GM18909 (cell line): ENCODE measurements around the gene ERI3.

ENCODE experiments used
- ATAC-seq: cut with Tn5 transposase; IDR thresholded peaks from one replicate; pipeline ENCODE4 v1.9.1; 2021; ENCODE audit warnings: mild to moderate bottlenecking; ENCODE audit not compliant: unreplicated experiment, poor library complexity

Gene ERI3

DNA sequence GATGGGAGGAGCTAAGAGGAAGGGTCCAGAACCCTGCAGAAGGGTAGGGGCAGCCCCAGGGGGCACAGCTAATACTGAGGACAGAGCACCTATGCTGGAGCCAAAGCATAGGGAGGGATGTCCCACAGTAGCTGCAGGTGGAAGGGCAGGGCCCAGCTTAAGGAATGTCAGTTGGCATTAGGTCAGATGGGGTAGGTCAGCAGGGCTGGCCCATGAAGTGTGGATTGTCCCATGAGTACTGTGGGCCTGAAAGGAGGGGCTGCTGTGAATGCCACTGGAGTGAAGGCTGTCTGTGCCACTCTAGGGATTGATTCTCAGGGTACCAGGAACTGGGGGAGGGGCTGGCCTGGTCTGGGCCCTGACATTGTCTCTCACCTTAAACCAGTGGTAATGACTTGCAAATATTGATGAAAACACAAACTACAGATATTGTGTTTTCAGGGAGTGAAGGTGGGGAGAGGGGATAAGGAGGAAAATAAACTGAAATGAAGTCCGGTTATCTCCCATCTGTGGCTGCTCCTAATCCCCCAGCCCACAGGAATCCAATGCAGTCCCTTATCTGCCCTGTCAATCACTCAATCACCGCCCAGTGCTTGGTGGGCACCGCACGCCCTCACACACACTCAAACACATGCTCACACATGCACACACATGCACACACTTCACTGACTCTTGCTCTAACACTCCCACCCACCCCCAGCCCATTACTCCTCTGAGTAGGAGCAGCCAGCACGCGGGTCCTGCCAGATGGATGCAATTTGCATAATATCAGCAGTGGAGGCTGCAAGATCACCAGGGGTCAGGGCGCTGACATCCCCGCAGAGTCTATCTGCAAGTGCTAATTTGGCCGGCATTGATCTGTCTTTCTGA, 114.0 kb downstream of the ERI3 start:
- ATAC-seq: no peak

DNA sequence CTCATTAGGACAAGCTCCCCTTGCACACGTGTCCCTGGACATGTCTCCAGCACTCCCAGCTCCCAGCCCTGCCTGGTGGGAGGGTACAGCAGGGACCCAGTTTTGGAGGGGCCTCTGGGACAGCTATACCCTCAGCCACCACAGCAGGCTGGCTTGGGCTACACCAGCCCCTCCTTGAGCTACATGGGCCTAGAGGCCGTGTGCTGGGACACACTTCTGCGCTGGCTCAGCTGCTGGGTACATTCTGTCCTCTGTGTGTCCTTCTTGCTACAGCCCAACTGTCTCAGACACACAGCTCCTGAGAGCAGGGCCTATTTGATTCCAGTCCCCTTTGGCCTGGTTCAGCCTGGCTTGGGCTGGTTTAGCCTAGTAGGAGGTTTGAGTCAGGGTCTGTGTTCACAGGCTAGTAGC, 115.1 kb downstream of the ERI3 start:
- ATAC-seq: no peak

DNA sequence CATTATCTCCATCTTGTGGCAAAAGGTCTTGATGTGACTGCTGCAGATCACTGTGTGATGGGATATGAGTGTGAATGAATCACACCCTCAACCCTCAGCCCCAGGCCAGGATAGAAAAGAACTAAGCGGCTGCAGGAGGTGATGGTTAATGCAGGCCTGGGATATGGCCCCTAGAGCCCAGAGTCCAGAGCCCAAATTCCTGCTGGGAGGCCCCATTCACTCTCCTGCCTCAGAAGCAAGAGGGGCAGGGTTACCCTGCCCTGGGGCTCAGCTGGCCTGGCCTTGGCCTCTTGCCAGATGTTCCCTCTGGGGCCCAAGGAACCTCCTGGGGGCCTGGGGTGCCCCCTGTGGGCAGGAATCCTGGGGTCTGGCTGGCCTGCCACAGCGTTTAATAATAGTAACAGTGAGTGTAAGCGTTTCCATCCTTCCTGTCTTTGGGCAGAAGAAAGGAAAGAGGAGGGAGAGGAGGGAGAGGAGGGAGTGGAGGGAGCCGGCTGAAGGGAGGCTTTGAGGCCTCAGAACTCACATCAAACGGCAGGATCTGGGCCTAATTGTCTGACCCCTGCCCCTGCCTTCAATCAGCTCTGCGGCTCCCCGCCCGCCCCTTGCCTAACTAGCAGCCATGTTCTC, 115.6 kb downstream of the ERI3 start:
- ATAC-seq: no peak

DNA sequence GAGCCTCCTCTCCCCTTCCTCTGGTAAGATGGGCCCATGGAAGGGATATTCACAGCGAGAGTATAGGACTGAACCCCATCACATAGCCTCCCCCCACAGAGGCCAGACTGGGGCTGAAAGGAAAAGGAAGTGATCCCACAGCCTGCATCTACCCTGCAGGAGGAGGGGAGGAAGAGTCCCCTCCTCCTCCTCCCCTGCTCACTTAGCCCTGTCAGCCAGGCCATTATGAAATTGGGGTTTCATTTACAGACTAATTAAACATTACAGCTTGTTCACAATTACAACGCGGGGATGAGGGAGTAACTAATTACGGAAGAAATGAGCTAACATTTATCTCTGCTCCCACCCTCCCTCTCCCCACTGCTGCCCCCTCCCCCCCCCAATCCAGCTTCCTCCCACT, 116.4 kb downstream of the ERI3 start:
- ATAC-seq: no peak

DNA sequence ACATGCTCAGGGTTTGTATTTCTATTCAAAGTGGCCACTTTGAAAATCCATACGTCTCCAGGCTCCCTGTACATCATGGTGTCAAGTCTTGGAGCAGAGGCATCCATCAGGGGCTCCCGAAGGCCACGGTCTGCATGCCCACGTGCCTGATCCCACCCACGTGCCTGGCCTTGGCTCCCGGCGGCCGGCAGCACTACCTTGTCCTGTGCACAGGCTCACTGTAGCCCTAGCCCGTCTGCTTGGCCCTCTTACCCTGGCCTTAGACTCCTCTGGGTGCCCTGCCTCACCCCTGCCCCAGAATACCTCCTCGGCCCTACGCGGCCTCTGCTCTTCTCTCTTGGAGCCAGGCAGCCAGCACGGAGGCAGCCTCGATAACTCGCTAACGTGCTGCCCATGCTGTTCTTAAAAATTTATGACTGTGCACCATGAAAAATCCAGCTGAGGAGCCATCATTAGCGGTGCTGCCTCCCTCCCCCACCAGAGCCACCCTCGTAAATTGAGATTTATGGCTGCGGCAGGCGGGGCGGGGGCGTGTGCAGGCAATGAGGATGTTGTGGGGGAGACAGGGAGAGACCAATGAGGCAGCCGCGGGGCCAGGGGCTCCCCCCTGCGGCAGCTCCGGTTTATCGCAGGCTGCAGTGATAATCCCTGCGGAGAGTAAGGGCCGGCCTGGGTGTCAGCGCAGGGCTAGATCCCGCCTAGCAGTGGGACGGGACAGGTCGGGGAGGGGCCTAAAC, 117.2 kb downstream of the ERI3 start:
- no peak for ATAC-seq

DNA sequence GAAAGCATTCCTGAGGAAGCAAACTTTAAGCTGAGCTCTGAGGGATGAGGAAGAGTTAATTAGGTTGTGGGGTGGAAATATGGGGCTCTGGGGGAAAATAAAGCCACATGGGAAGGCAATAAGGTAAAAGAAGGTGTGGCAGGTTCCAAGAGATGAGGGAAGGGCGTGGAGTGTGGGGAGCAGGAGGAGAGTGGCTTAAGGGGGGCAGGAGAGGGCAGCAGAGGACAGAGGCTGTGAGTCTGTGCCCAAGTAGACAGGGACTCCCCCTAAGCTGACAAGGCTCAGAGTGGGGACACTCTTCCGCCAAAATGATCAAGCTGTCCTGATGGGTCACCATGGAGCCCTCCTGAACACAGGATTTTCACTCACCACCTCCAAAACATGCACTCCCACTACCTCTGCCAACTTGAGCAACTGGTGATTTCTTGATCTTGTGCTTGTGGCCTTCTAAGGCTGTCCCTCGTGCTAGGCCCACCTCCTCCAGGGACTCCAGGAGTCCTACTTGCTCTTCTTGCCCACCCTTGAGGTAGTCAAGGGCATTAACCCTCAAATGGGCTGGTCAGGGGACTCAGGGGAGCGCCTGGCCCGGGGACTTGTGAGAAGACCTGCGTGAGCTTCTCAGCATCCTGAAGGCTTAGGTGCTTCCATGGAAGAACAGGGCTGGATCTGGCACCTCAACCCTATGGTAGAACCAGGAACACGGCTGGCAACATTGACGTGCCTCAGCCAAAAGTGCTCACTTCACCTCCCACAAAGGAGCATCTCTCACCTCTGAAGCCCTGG, 118.4 kb downstream of the ERI3 start:
- no peak for ATAC-seq

DNA sequence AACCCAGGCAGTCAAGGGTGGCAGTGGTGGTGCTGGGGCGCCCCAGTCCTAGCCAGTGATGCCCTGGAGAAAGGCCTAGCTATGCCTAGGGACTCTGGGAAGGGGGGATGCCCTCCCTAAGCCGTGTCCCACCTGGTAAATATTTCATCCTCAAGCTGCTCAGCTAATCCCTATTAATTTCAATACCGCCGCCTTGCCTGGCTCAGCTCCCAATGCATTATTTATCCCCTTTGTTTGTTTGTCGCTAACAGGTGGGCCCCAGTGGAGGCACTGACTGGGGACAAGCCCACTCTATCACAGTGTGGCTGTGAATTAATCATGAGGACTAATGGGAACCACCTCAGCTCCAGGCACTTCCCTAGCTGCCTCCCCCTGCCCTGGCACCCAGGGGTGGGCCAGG, 119.2 kb downstream of the ERI3 start:
- no peak for ATAC-seq

DNA sequence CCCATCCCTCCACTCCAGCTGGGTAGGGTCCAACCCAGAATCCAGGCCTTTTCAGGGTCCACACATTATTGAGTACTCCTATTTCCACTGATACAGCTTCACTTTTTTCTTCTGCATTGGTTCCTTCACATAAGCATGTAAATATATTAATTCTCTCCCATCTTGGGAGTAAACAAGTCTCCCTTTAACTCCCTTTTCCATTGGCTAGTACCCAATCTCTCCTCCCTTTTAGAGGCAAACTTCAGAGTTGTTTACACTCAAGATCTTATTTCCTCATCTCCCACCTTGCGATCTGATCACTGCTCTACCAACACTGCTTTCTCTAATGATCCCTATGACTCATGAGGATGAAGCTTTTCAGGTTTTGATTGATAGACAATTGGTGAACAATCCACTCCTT, 121.5 kb downstream of the ERI3 start:
- ATAC-seq: no peak

DNA sequence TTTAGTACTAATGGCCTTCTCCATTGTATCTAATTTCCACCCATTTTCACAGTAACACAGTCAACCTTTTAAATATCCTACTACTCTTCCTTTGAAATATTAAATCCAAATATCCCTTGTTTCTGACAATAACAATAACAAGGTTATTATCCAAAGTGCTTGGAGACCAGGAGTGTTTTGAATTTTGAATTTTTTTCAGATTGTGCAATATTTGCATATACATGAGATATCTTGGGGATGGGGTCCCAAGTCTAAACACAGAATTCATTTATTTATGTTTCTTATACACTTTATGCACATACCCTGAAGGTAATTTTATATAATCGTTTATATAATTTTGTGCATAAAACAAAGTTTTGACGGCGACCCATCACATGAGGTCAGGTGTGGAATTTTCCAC, 124.3 kb downstream of the ERI3 start:
- no peak for ATAC-seq

DNA sequence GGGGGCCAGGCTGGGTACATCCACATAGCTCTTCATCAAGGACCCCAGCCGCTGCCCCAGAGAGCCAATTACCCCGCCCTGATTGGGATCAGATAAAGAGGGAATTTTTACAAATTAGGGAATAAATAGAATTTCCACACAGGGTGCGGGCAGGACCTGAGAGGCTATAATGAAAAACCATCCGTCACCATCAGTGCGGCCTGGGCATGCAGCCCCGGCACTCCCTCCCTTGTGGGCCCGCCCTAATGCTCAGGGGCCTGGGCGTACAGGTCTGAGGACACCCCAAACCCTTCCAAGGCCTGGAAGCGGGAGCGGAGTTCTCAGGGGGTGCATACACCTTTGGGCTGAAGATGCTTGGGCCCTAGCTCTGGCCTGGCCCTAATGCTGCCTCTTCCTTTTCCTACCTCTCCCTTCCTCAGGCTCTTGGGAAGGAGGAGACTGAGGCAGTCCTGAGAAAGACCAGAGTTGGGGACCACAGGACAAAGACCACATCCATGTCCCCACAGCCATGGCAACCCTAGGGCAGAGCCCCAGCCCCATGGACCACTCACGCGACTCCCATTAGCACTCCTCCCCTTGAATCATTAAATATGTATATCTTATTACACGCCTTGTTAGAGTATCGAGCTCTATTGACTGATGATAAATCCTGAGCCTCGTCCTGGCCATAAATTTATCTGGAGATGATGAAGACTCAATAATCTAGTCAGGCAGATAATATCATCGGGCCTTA, 125.5 kb downstream of the ERI3 start:
- ATAC-seq: no peak

DNA sequence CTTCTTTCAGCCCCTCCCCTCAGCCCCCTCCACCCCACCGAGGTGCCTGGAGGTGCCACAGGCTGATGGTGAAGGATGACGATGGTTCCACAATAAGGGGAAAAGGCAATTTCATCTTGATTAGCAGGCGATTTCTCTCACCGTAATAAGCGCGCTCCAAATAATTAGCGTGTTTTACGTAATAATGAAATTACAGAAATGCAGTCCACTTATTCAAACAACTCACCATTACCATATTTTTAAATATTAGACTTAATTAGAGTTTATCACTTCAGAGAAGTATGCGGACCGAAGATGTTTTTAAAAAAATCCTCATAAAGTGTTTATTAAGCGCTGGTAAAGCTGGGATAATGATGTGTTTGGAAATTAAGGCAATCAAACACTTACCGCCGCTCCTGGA, 126.8 kb downstream of the ERI3 start:
- ATAC-seq: no peak

DNA sequence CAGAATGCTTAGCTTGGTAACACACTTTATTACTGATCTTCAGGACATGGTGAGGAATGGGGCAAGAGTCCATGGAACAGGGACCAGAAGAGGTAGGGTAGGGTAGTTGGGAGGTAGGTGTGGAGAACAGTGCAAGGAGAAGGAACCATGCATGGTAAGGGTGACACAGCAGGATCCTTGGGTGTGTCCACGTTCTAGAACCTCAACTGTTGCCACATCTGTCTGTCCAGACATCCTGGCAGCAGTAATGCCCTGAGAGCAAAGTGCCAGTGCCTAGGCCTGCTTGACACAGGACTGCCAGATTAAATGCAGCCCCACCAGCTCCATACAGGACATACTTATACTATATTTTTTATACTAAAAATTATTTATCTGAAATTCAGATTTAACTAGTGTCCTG, 127.8 kb downstream of the ERI3 start:
- ATAC-seq: no peak

DNA sequence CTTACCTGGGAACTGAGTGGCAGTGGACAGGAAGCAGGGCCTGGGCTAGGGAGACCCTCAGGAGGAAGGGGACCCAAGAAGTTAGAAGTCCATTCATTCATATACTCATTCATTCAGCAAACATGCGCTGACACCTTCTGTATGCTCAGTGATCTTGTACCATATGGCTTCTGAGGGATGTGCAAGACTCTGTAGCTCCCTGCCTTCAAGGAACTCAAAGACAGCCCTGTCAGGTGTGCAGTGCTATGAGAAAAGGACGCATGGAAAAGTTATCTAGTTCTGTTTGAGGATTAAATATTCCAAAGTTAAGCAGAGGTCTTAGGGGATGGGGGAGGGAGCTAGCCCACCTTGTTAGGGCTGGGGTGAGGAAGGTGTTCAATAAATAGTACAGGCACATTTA, 129.3 kb downstream of the ERI3 start:
- ATAC-seq: no peak

DNA sequence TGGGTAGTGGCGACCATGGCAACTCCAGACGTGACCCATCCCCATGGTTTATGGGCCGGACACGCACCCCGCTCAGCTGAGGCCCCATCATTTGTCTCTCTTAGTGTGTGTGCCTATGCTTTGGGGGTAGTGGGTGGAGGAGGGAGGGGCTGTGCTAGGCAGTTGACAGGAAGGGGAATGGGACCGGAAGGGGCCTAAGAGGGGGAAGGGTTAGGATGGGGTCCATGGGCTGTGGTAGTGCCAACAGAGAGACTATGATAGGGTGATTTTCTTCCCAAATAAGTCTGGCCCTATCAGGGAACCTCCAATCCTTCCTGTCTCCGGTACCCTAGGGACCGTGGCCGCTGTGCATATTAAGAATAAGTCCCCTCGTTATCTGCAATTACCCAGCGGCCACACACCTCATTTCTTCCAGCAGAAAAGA, 131.9 kb downstream of the ERI3 start:
- ATAC-seq: no peak

DNA sequence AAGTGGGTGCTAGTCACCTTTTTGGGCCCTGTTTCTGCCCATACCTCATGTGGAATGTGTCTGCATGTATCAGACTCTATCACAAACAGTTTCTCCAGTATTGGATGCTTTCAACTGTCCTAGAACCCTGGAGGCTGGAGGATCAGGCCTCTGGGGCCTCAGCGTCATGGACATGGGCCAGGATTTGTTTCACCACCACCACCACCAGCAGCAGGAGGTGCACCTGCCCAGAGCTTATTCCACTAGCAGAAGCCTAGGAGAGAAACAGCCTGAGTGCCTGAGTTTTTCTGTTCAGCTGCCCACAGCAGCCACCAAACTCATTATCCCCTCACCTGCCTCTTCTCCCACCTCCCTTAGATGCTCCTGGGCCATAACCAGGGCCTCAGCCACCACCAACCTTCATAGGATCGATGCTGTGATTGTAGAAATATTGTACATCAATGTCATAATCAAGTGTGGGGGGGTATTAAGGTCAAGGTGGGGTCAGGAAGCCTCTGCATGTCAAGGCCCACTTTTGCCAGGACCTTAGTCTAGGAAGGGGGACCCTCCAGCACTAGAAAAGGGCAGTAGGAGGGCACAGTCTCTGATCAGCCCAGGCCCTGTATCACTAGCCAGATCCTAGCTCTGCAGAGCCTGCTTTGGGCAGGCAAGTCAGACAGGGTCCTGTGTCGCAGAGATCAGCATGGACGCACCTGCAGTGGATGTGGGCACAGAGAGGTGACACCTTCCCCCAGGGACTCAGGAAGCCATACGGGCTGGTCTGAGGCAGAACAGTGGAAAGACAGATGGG, 132.5 kb downstream of the ERI3 start:
- ATAC-seq: no peak

DNA sequence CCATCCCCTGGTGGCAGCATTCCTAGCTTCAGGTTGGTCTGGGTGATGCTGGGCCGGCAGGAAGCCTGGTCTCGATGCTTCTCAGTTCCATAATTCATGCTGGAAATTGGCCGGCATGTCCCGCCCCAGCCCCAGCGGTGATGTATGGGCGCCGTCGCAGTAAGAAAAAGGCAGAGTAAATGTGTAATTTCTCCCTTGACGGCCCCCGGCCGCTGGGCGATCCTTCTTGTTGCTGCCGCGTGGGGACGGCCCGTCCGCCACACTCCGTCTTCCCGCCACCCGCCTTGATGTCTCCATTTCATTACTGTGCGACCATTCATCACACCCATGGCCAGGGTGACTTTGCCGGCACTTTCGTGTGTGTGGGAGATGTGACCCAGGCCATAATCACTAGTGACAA, 133.3 kb downstream of the ERI3 start:
- ATAC-seq: no peak

DNA sequence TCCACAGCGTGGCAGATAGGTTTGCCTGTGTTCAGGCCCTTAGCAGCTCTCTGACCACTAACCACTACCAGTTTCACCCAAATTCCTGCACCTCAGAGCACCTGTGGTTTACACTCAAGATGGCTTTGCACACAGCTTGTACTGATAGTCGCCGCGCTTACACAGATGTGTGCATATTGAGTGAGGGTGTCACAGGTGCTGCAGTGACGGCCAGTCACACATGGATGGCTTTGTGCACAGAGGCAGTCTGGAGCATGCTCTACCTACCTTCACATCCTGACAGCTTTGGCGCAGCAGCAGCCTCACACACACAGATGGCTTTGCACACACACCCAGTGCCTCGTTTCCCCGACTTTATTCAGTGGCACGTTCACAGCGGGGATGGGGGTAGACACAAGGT, 134.3 kb downstream of the ERI3 start:
- ATAC-seq: no peak

DNA sequence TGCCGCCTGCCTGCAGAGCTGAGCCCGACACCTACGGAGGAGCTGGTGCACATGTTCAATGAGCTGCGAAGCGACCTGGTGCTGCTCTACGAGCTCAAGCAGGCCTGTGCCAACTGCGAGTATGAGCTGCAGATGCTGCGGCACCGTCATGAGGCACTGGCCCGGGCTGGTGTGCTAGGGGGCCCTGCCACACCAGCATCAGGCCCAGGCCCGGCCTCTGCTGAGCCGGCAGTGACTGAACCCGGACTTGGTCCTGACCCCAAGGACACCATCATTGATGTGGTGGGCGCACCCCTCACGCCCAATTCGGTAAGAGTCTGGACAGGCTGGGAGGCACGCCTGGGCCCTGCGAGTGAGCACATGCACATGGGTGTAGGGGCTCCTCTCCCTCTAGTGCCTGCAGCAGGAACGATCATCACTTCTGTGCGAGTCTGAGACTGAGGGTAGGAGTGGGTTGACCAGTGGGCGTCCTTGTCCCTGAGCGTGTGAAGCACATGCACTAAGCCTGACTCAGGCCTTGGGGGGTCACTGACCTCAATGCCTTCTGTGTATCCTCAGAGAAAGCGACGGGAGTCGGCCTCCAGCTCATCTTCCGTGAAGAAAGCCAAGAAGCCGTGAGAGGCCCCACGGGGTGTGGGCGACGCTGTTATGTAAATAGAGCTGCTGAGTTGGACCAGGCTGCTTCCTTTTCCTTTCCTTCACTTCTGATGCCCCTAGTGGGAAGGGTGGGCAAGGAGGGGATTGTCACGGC, 134.9 kb downstream of the ERI3 start:
- no peak for ATAC-seq

DNA sequence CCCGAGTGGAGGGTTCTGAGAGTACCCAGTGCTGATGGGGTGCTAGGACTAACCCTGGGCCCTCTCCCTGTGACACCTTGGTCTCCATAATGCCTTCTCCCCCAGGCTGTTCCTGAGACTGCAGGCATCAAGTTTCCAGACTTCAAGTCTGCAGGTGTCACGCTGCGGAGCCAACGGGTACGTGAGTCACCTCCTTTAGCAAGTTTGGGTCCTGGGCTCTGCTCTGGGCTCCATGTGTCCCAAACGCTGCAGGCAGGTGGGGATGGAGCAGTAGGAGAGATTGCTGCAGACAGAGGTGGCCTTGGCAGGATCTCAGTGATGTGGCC, 135.8 kb downstream of the ERI3 start:
- ATAC-seq: no peak
